PFSK-1 (cell line): Measurements from ENCODE around the gene SORBS2.

ENCODE experiments used
- FOXP2 ChIP-seq: optimal IDR thresholded peaks from 2 replicates; pipeline ENCODE3; 2011; ENCODE audit warnings: borderline replicate concordance, control low read depth, inconsistent platforms; ENCODE audit not compliant: insufficient read depth; ENCODE audit errors: extremely low read length, extremely low read depth
- POLR2AphosphoS5 ChIP-seq: IDR thresholded peaks from 2 replicates; pipeline ENCODE4 v1.6.1; 2012; ENCODE audit warnings: low read depth, mild to moderate bottlenecking, control low read depth, low read length, moderate library complexity
- REST ChIP-seq, 2 experiments: IDR thresholded peaks; 2 replicates each; pipeline versions ENCODE4 v1.6.1 to v1.8.0; 2011 to 2012; ENCODE audit warnings: low read depth in 2 of 2, low read length in 2 of 2, control low read depth in 1 of 2, inconsistent platforms in 1 of 2, mild to moderate bottlenecking in 1 of 2, moderate library complexity in 1 of 2; ENCODE audit not compliant: insufficient read depth in 1 of 2
- SIN3A ChIP-seq: IDR thresholded peaks from 2 replicates; pipeline ENCODE4 v1.6.1; 2012; ENCODE audit warnings: mild to moderate bottlenecking, low read length, moderate library complexity, borderline replicate concordance; ENCODE audit not compliant: insufficient read depth
- TAF1 ChIP-seq: IDR thresholded peaks from 2 replicates; pipeline ENCODE4 v1.6.1; 2012; ENCODE audit warnings: low read length, control low read depth, borderline replicate concordance; ENCODE audit not compliant: insufficient read depth

Gene SORBS2

DNA sequence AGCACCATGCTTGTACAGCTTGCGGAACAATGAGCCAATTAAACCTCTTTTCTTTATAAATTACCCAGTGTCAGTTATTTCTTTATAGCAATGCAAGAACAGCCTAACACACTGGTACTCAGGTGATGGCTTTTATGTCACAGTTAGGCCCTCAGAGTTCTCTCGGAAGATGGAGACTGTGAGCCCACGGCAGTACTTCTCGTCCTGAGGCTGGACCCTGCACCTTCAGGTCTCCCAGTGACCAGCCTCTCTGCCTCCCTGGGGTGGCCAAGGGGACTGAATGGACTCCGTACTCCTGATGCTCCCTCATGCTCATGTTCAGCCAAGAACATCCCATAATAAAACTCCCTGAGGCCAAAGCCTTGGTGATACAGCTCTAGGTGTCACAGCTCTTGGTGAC, 251.7 kb downstream of the SORBS2 start:
- TF ChIP-seq FOXP2, result no peak
- TF ChIP-seq REST (IDR thresholded peaks at IDR 0.05; ENCODE audit: insufficient read depth in 1 of 2, low read depth in 2 of 2, low read length in 2 of 2), result no peak
- no peak for TF ChIP-seq TAF1
- TF ChIP-seq SIN3A, result no peak
- TF ChIP-seq POLR2AphosphoS5, result no peak

DNA sequence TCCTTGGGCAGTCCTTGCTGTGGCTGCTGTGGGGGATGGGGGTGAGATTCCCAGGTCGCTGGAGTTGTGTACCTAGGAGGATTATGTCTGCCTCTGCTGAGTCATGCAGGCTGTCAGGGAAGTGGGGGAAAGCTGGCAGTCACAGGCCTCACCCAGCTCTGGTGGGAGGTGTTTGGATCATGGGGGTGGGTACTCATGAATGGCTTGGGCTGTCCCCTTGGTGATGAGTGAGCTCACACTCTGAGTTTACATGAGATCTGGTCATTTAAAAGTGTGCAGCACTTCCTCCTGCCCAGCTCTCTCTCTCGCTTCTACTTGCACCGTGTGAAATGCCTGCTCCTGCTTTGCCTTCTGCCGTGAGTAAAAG, 252.1 kb downstream of the SORBS2 start:
- TF ChIP-seq REST (IDR thresholded peaks at IDR 0.05; ENCODE audit: insufficient read depth in 1 of 2, low read depth in 2 of 2, low read length in 2 of 2) (no peak), SIN3A (no peak), POLR2AphosphoS5 (no peak), FOXP2 (no peak), TAF1 (no peak)

- TF ChIP-seq TAF1 (no peak), FOXP2 (no peak), SIN3A (no peak), REST (IDR thresholded peaks at IDR 0.05; ENCODE audit: insufficient read depth in 1 of 2, low read depth in 2 of 2, low read length in 2 of 2) (no peak), POLR2AphosphoS5 (no peak)
These were observed 257.4 kb downstream of the SORBS2 start for GRCh38 chr4:185554365-185555126.

GRCh38 chr4:185552254-185552653, 259.7 kb downstream of the SORBS2 start:
- TF ChIP-seq REST (IDR thresholded peaks at IDR 0.05; ENCODE audit: insufficient read depth in 1 of 2, low read depth in 2 of 2, low read length in 2 of 2), result no peak
- TF ChIP-seq TAF1, result no peak
- TF ChIP-seq SIN3A, result no peak
- no peak for TF ChIP-seq POLR2AphosphoS5
- TF ChIP-seq FOXP2, result no peak

DNA sequence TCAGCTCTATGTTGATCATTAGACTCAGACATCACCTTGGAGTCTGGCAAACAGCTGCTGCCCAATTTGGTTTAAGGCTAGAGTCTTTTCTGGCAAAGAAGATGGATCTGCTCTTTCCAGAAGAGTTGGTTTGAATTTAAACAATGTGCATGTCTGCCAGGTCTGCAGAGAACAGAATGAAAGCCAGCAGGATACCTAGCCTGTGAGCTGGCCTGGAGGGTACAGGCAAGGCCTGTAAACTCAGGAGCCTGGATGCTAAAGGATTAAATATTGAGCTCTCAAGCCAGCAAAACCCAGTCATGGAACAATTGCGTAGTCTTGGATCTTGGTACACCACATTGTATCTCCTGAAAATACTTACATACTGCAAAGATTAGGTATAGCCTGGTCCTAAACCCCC, 261.1 kb downstream of the SORBS2 start:
- TF ChIP-seq REST (IDR thresholded peaks at IDR 0.05; ENCODE audit: insufficient read depth in 1 of 2, low read depth in 2 of 2, low read length in 2 of 2), result no peak
- TF ChIP-seq POLR2AphosphoS5, result no peak
- TF ChIP-seq TAF1, result no peak
- TF ChIP-seq SIN3A, result no peak
- TF ChIP-seq FOXP2, result no peak
